T-helper 17 cell (primary cell): Measurements from ENCODE around the gene ATG9A. TPM values are rescaled to one million over a fixed set of nuclear protein-coding genes. Genes with fewer than 3 reads are reported as not detected.

ENCODE experiments used
- ATAC-seq: fragments of 150-1000 bp; cut with Tn5 transposase; 2 replicates; pipeline ENCODE4 v1.10.0; 2021; ENCODE audit warnings: mild to moderate bottlenecking, moderate library complexity
- DNase-seq, 3 donors: peaks; one replicate each; pipeline versions ENCODE4 v3.0.0 to v3.0.0-alpha.2; 2020 to 2021
- H3K9me3 ChIP-seq: one replicate; pipeline ENCODE4 v1.7.0; 2013; ENCODE audit warnings: low read length, mild to moderate bottlenecking; ENCODE audit not compliant: control insufficient read depth, poor library complexity, severe bottlenecking
- H3K27ac Mint-ChIP-seq: one replicate; pipeline ENCODE4 v1.8.0; 2022; ENCODE audit warnings: mild to moderate bottlenecking, moderate library complexity, mixed read lengths
- H3K27me3 Mint-ChIP-seq: one replicate; pipeline ENCODE4 v1.8.0; 2022; ENCODE audit warnings: mixed read lengths
- H3K36me3 Mint-ChIP-seq: one replicate; pipeline ENCODE4 v1.8.0; 2022; ENCODE audit warnings: low read depth, mixed read lengths
- H3K4me1 Mint-ChIP-seq: one replicate; pipeline ENCODE4 v1.8.0; 2022; ENCODE audit warnings: mild to moderate bottlenecking, mixed read lengths
- H3K4me3 Mint-ChIP-seq: one replicate; pipeline ENCODE4 v1.8.0; 2022; ENCODE audit warnings: mild to moderate bottlenecking, moderate library complexity, mixed read lengths
- total RNA-seq, 4 donors: library from RNA in 2 of 4; stranded (reverse) in 2 of 4; gene quantifications; one replicate each; pipeline ENCODE4 v1.2.3 and lab custom pipeline; 2022 to 2026

Gene ATG9A
- 10 to 100 TPM; 42.4 to 72.1 TPM for total RNA-seq
- total RNA-seq (lab: John Stamatoyannopoulos, UW), result 22.9 to 35.7 reads per million in 2 donors

- Mint-ChIP-seq H3K27me3 (no peaks in the 10 kb centered on the region), H3K4me1 (peaks cover 35% of the 10 kb centered on the region), H3K4me3 (peak within 1 kb of the TSS; percentile 99), H3K36me3 (peaks cover 9% of the 10 kb centered on the region), H3K27ac (peak within 1 kb of the TSS; percentile 97)
- peak; percentile 93 to 97 (median 94) for DNase-seq
- no peaks in the 10 kb centered on the region for H3K9me3 ChIP-seq
- ATAC-seq, result peak; percentile 98
Observed at GRCh38 chr2:219229305-219230058, at the start of gene ATG9A, which contains the start of gene ANKZF1. ATG9A (minus strand) TSS chr2:219229636; CDS start chr2:219228024, 1,612 bp downstream. ANKZF1 (plus strand) TSS chr2:219229806; CDS start chr2:219230258, 452 bp downstream.

GRCh38 chr2:219278655-219279150, 49.3 kb upstream of the ATG9A start:
- H3K9me3 ChIP-seq, result no peaks in the 10 kb centered on the region
- no peak for ATAC-seq
- Mint-ChIP-seq H3K36me3 (peaks cover 8% of the 10 kb centered on the region), H3K27ac (peak overlapping the region; percentile 96), H3K27me3 (no peaks in the 10 kb centered on the region), H3K4me3 (peak overlapping the region; percentile 97), H3K4me1 (peaks cover 28% of the 10 kb centered on the region)
- DNase-seq, result no peak

- Mint-ChIP-seq H3K4me1 (peaks cover 26% of the 10 kb centered on the region), H3K27me3 (no peaks in the 10 kb centered on the region), H3K4me3 (peak overlapping the region; percentile 97), H3K27ac (peak overlapping the region; percentile 96), H3K36me3 (peaks cover 6% of the 10 kb centered on the region)
- peak; percentile 53 to 65 (median 65) for DNase-seq
- no peaks in the 10 kb centered on the region for H3K9me3 ChIP-seq
- no peak for ATAC-seq
Observed at GRCh38 chr2:219277703-219278654, 48.5 kb upstream of the ATG9A start.

- Mint-ChIP-seq H3K36me3 (peaks cover 2% of the 10 kb centered on the region), H3K4me1 (peaks cover 18% of the 10 kb centered on the region), H3K27me3 (peaks cover 9% of the 10 kb centered on the region), H3K27ac (no peak overlapping the region), H3K4me3 (no peak overlapping the region)
- no peak for DNase-seq
- no peak for ATAC-seq
- H3K9me3 ChIP-seq, result no peaks in the 10 kb centered on the region
Observed at GRCh38 chr2:219274361-219274921, 45.0 kb upstream of the ATG9A start.

GRCh38 chr2:219273937-219274336, 44.5 kb upstream of the ATG9A start:
- Mint-ChIP-seq H3K27ac (no peak overlapping the region), H3K4me1 (peaks cover 17% of the 10 kb centered on the region), H3K36me3 (peaks cover 2% of the 10 kb centered on the region), H3K27me3 (peaks cover 9% of the 10 kb centered on the region), H3K4me3 (no peak overlapping the region)
- no peaks in the 10 kb centered on the region for H3K9me3 ChIP-seq
- ATAC-seq (no peak), DNase-seq (no peak)

- no peak overlapping the region for H3K4me3 Mint-ChIP-seq
- peaks cover 10% of the 10 kb centered on the region for H3K4me1 Mint-ChIP-seq
- no peaks in the 10 kb centered on the region for H3K9me3 ChIP-seq
- H3K27me3 Mint-ChIP-seq, result peaks cover 9% of the 10 kb centered on the region
- H3K27ac Mint-ChIP-seq, result no peak overlapping the region
- ATAC-seq (no peak), DNase-seq (no peak)
- H3K36me3 Mint-ChIP-seq, result peaks cover 2% of the 10 kb centered on the region
Observed at GRCh38 chr2:219272995-219273394, 43.6 kb upstream of the ATG9A start.

GRCh38 chr2:219272356-219272755, 42.9 kb upstream of the ATG9A start:
- peaks cover 2% of the 10 kb centered on the region for H3K36me3 Mint-ChIP-seq
- no peaks in the 10 kb centered on the region for H3K9me3 ChIP-seq
- peaks cover 9% of the 10 kb centered on the region for H3K27me3 Mint-ChIP-seq
- peaks cover 3% of the 10 kb centered on the region for H3K4me1 Mint-ChIP-seq
- DNase-seq (no peak), ATAC-seq (no peak)
- H3K4me3 Mint-ChIP-seq, result no peak overlapping the region
- H3K27ac Mint-ChIP-seq, result peak overlapping the region; percentile 6

- Mint-ChIP-seq H3K4me3 (no peak overlapping the region), H3K27me3 (peaks cover 9% of the 10 kb centered on the region)
- DNase-seq, result no peak
Observed at GRCh38 chr2:219271021-219271420, 41.6 kb upstream of the ATG9A start.

GRCh38 chr2:219270055-219270372, 40.6 kb upstream of the ATG9A start:
- H3K27me3 Mint-ChIP-seq, result peaks cover 9% of the 10 kb centered on the region

More at GRCh38 chr2:219271021-219271420, 41.6 kb upstream of the ATG9A start:
- no peaks in the 10 kb centered on the region for H3K4me1 Mint-ChIP-seq
- H3K9me3 ChIP-seq, result no peaks in the 10 kb centered on the region
- no peak overlapping the region for H3K27ac Mint-ChIP-seq
- ATAC-seq, result no peak
- peaks cover 2% of the 10 kb centered on the region for H3K36me3 Mint-ChIP-seq

GRCh38 chr2:219269362-219270054, 40.1 kb upstream of the ATG9A start:
- ATAC-seq (no peak), DNase-seq (no peak)
- H3K4me1 Mint-ChIP-seq, result no peaks in the 10 kb centered on the region
- H3K4me3 Mint-ChIP-seq, result no peak overlapping the region
- H3K9me3 ChIP-seq, result no peaks in the 10 kb centered on the region
- H3K36me3 Mint-ChIP-seq, result no peaks in the 10 kb centered on the region
- H3K27me3 Mint-ChIP-seq, result peaks cover 9% of the 10 kb centered on the region
- peak overlapping the region; percentile 32 for H3K27ac Mint-ChIP-seq

More at GRCh38 chr2:219270055-219270372, 40.6 kb upstream of the ATG9A start:
- no peaks in the 10 kb centered on the region for H3K4me1 Mint-ChIP-seq
- ATAC-seq (no peak), DNase-seq (no peak)
- no peaks in the 10 kb centered on the region for H3K9me3 ChIP-seq
- H3K4me3 Mint-ChIP-seq, result no peak overlapping the region
- H3K27ac Mint-ChIP-seq, result peak overlapping the region; percentile 32
- H3K36me3 Mint-ChIP-seq, result peaks cover 2% of the 10 kb centered on the region

- DNase-seq, result no peak
- no peak overlapping the region for H3K27ac Mint-ChIP-seq
Observed at GRCh38 chr2:219268294-219268693, 38.9 kb upstream of the ATG9A start.

GRCh38 chr2:219266886-219267285, 37.5 kb upstream of the ATG9A start:
- DNase-seq, result no peak
- Mint-ChIP-seq H3K27ac (no peak overlapping the region), H3K36me3 (no peaks in the 10 kb centered on the region)

More at GRCh38 chr2:219268294-219268693, 38.9 kb upstream of the ATG9A start:
- no peaks in the 10 kb centered on the region for H3K9me3 ChIP-seq
- H3K4me3 Mint-ChIP-seq, result no peak overlapping the region
- no peak for ATAC-seq
- H3K36me3 Mint-ChIP-seq, result no peaks in the 10 kb centered on the region
- peaks cover 9% of the 10 kb centered on the region for H3K27me3 Mint-ChIP-seq
- no peaks in the 10 kb centered on the region for H3K4me1 Mint-ChIP-seq

More at GRCh38 chr2:219266886-219267285, 37.5 kb upstream of the ATG9A start:
- no peaks in the 10 kb centered on the region for H3K4me1 Mint-ChIP-seq
- no peak for ATAC-seq
- H3K4me3 Mint-ChIP-seq, result no peak overlapping the region
- H3K9me3 ChIP-seq, result no peaks in the 10 kb centered on the region
- peaks cover 10% of the 10 kb centered on the region for H3K27me3 Mint-ChIP-seq
